Right ventricle myocardium superior (tissue), 1 donor: ENCODE measurements around the gene KIRREL1. TPM values are rescaled to one million over a fixed set of nuclear protein-coding genes. Genes with fewer than 3 reads are reported as not detected.

Experiments used
- ATAC-seq: fragments of 200-7000 bp; cut with Tn5 transposase; one replicate; pipeline ENCODE4 v1.9.1; 2020; ENCODE audit warnings: mild to moderate bottlenecking; ENCODE audit not compliant: poor library complexity
- DNase-seq: peaks from one replicate; pipeline ENCODE4 v3.0.0-alpha.2; 2020
- intact Hi-C: fragments of 100-400 bp; cut with DNase I; formaldehyde crosslinking; loops from one replicate; pipeline ENCODE4 v1.11.2; 2022
- total RNA-seq: library from RNA; stranded (reverse); fragmentation: NEBNext Ultra II Directional; extraction: Animal tissue kit (Norgen Biotek cat#: 25700); gene quantifications from one replicate; pipeline ENCODE4 v1.2.1, GENCODE V29; 2021
- donor health status: DM: no; HTN: yes; CAD: no; lungs with severe emphysema.

Gene KIRREL1
- total RNA-seq, 1 donor from 2014 or later = 9.5 TPM

DNA sequence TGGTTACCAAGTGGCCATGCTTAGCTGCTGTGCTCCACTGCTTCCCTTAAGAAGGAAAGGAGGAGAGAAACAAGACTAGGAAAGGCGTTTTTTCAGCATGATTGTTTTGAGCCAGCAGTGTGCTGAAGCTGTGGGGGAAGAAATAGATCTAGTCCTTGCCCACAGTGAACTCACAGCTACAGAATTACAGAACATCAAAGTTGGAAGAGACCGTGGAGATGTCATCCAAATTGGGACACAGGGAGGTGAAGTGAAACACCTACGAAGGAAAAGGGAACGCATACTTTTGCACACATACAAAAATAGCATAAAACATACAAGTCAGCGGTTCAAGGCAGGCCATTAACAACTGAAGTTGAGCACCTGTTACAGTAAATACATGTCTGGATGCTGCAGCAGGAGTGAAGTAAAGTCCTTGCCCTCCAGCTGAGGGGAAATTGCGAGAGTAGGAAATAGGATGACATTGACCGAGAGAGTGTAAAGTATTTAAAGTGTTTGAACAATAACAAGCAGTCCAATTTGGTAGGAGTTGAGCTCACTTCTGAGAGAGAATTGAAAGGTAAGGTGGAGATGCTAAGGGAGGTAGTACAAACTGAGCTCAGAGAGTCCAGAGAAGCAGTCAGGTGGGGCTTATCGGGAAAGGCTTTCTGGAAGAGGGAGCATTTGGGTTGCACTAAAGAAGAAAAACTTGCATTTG is 55.1 kb downstream of the KIRREL1 start:
- no peak for ATAC-seq
- intact Hi-C loops = no loop called here
- no peak for DNase-seq

DNA sequence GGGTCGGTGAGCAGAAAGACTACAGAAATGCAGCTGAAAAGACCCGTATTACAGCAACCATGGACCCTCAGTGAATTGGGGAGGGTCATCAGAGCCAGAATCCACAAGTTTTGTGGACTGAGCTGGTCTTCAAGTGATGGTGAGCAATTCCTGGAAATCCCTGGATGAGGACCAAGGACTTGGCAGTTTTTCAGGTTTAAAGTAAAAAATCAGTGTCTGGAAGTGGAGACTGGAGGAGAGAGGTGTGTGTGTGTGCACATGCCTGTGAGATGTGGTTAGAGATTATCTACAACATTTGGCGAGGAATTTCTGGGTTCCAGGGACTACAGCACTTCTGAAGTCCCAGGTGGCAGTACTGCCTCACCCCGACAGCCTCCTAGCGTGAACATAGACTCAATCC is 56.4 kb downstream of the KIRREL1 start:
- ATAC-seq (no peak), DNase-seq (no peak)
- intact Hi-C loops = no loop called here

DNA sequence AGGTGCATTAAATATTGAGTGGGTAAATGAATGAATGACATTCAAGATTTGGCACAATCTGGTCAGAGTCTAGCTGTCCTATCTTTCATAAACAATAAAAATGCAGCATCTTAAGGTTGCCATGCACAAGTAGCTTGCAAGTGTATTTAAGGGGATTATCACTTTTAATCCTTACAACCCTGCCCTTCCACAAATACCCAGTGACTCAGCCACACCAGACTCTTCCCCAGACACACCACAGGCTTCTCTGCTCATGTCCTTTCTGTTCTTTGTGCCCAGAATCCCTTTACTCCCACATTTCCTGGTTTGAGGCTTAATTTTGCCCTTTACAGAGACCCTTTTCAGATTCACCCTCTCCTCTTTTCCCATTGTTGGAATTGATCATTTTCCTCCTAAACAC is 59.8 kb downstream of the KIRREL1 start:
- ATAC-seq = no peak
- DNase-seq = no peak
- intact Hi-C loops = no loop called here

DNA sequence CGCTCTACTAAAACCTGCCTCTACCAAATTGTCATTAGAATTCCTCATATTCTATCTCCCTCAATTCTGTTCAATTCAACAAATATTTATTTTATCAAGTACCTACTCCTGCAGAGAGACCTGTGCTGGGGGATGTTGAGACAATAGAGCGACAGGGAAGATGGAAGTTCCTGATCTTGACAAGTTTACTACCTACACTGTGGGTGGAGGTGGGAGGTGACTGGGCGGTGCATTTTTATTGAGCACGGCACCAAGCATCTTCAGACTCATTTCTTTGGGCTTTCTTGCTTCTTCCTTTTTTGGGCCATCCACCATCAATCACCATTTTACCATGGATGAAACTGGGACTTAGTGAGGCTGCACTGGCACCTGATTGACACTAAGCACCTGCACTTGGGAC is 61.3 kb downstream of the KIRREL1 start:
- ATAC-seq = no peak
- DNase-seq = no peak
- intact Hi-C loops = no loop called here

DNA sequence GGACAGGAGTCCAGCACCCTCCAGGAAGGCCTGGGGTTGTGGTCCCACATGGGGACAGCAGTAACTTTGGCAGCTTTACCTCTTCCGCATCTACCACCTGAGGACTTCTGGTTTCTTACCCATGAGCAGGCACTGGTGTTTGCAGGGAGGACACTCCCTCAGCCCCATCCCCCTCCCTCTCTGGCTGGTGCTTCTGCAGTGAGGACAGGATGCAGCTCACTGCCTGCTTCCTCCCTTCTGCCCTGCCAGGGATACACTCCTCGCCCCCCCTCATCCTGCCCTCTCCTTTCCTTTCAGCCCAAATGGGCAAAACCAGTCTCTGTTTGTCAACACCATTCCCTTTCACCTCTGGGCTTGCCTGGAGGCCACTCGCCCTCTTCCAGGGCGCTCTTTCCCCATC is 62.4 kb downstream of the KIRREL1 start:
- DNase-seq (no peak), ATAC-seq (no peak)
- intact Hi-C loops = no loop called here

DNA sequence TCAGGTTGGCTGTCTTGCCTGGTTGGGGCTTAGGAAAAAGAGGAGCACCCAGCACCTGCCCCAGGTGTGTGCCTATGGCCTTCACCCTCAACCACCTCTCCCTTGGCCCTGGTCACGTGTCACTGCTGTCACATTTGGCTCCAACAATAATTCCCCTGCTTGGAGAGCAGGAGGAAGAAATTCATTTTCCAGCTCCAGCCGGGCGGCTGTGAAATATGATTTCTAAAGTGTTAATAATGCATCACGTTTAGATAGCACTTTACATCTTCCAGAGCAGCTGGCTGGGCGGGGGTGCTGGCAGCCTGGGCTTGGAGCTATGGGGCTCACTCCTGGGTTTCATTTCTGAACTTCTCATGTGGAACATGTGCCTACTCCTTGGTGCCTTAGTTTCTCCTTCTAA is 63.1 kb downstream of the KIRREL1 start:
- no peak for DNase-seq
- ATAC-seq = no peak
- intact Hi-C loops = no loop called here

DNA sequence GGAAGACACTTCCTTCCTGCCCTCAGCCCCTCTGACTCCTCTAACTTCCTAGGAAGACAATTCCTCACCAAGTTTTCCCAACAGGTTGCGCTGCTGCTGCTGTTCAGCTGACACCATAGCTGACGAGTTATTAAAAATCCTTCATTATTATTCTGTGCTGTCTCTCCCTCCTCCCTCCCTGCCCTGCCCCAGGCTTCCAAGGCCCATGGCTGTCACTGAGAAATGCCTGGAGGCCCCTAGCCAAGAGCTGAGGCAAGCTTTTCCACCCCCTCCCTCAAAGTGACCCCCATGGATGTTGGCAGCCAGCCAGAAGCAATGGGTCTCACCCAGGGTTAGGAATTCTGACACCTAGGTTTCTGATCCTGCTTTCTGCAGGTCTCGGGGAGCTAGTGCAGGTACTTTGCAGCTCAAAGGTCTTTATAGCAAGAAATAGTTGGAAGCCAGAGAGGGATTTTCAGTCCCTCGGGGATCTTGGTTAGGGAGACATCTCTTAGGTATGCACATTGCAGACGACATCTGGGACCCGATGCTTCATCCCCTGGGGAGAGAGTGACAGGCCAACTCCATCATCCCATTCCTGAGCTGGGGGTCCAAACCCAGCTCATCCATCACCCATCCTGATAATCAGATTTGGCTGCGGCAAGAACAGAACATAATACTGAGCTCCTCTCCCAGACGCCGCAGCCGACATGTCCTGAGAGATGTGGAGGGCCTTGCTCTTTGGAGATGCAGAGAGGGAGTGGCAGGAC is 65.0 kb downstream of the KIRREL1 start:
- ATAC-seq = no peak
- intact Hi-C loops = no loop called here
- no peak for DNase-seq

DNA sequence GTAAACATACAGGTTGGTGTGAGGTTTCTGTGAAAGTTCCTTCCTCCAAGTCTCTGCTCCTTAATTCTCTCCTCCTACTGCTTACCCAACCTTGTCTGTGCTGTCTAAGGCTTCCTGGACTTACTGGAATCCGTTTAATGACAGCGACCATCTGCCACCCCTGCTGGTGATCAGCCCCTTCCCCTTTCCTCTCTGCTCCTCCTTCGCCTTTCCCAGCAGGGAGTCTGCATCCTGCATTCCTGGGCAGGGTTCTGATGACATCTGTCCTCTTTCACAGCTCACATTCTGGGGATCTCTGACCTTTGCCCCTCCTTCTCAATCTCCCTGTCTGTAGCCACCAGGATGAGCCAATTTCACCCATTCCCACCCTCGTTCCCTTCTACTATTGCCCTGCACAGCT is 66.5 kb downstream of the KIRREL1 start:
- DNase-seq = no peak
- ATAC-seq = no peak
- intact Hi-C loops = no loop called here

DNA sequence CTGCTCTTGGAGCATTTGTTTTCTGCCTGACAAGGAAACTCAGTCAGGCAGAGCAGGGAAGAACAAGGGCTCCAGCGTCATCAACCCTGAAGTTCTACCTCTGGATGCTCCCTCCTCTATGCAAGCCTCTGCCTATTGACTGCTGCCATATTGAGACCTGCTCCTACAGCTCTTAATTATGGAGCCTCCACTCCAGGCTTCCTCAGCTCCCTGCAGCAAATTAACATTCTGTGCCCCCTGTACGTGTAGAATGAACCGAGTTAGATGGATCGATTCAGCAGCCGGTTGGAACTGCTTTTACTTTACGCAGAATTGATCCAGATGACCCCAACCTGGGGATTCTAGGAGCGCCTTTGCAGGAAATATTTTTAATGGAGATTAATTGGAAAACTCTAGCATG is 68.7 kb downstream of the KIRREL1 start:
- no peak for ATAC-seq
- intact Hi-C loops = no loop called here
- no peak for DNase-seq

DNA sequence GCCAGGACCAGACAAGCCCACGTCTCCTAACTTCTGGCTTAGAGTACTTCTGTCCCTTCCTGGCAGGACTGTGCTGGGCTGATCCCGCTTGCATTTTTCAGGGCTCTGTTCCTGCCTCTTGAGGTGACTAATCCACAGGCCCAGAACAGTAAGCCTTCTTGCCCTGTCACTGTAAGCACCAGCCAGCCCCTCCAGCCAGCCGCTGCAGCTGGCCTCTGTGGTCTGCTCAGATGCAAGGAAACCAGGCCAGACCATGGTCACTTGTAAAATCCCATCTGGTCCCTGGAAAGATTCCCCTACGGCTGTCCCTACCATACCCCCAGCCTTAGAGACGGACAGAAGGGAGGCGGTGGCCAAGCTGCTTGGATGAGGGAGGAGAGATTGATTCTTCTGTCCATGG is 74.2 kb downstream of the KIRREL1 start:
- ATAC-seq (peak; percentile 52), DNase-seq (no peak)
- intact Hi-C loops = no loop called here

DNA sequence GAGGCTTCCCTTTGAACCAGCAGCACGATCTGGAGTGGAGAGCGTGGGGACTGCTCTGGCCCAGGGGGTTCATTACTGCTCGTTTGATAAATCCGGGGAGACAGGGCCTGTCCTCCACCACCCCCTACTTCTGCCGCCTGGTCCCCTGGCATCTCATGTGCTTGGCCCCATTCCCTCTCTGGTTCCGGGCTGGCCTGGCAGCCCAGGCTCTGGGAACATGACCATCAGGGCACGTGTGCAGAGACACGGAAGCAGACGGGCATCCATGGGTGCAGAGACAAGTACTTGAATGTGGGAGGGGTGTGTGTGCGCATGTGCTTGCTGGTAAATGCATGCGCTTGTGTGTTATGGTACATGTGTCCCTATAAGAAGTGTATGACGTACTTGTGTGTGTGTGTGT is 75.5 kb downstream of the KIRREL1 start:
- intact Hi-C loops = no loop called here
- ATAC-seq = peak; percentile 11

DNA sequence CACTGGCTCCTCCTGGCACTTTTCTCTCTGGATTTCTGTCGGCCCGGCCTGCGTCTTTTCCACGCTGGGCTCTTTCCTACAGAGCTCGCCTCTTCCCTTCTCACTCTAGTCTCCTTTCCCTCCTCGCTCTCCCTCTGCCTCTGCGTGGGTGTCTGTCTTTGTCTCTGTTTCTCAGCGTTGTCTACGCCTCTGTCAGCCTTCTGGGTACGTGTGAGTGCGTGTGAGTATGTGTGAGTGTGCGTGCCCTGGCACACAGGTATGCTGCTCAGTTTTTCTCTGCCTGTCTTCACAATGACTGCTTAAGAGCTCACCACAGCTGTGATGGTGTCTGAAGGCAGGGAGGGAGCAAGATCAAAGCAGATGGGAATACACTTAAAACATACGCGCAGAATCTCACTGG is 77.7 kb downstream of the KIRREL1 start:
- DNase-seq (no peak), ATAC-seq (no peak)
- intact Hi-C loops = no loop called here

More for the DNA sequence above, 75.5 kb downstream of the KIRREL1 start:
- no peak for DNase-seq

DNA sequence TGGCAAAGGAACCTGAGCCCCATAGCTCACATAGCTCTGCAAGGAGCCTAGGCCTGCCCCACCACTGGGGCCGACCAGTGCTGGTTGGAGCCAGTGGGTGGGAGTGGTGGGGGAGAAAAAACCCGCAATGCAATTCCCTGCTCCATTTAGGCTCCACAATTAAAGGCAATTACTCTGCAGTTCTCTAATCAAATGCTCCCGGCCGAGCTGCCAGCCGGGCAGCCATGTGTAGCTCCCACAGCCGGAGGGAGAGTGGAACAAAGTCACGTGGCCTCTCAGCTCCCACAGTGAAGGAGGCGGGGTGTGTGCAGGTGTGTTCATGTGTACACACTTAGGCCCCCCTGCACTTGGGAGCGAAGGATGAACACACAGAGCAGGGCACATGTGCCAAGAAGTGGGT is 81.6 kb downstream of the KIRREL1 start:
- no peak for ATAC-seq
- DNase-seq = no peak
- intact Hi-C loops = no loop called here

DNA sequence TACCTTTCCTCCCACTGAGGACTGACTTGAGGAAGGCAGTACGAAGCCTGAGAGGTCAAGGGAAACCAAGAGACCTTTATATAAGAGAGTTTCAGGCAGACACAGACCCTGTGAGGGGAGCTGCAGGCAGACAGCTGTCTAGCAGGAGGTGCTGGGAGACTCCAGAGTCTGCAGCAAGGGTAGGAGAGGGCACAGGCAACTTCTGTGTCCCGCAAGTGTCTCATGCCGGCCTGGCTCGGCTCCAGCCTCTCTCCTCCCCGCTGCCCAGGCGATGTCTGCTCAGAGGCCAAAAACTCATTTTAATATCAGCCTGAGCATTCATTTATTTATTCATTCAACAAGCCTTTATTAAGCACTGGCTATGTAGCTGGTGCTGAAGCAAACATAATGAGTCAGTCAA is 83.0 kb downstream of the KIRREL1 start:
- DNase-seq (peak; percentile 34), ATAC-seq (no peak)
- intact Hi-C loops = no loop called here

DNA sequence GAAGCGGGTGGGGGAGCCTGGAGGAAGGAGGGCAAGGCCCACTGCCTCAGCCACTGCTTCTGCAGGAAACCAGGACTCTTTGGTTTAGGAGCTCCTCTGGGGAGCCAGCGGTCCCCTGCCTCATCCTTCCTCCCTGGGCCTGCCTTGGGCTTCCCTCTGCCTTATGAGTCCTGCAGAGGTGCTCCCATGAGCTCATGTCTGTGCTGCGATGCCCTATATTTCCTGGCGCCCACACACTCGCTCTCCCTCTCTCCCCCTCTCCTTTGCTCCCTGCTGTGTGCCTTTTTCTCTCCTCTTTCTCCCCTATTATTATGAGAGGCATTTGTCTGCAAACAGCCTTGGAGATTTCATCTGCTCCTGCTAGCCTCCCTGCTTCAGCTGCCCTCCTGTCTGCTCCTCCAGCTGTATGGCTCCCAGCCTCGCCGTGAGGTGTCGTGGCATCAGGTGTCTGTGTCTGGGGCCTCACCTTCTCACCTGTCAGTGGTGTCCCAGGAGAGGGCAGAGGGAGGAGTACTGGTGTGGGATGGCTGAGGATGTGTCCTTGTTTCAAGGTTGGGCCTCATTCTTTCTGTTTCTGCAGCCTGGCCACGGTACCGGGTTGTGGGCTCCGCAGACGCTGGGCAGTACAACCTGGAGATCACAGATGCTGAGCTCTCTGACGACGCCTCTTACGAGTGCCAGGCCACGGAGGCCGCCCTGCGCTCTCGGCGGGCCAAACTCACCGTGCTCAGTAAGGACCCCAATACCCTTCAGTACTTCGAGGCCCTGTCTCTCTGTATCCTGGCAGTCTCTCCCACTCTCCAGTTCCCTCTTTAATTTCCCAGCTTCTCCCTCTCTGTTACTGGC is 84.2 kb downstream of the KIRREL1 start:
- DNase-seq = no peak
- intact Hi-C loops = no loop called here

DNA sequence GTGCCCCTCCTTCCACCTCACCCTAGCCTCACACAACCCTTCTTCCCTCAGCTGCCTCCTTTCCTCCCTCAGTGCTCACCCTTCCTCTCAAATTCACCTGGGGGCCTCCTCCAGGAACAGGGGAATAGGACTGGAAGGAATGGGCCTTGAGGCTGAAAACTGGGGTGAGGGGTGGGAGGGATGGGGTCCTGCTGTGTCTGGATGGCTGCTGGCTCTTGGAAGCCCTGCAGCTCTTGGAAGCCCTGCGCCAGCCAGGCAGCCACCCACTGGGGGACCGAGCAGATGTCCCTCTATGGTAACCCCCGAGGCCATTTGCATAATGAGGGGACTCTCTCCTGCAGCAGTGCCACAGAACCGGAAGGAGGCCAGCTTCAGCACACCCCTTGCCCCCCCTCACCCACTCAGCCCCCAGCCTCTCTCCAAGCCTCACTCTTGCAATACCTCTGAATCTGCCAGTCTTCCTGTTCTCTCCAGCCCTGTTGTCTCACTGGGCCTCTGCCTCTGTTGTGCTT is 85.2 kb downstream of the KIRREL1 start:
- intact Hi-C loops = no loop called here
- DNase-seq (no peak), ATAC-seq (no peak)

More for the DNA sequence above, 84.2 kb downstream of the KIRREL1 start:
- ATAC-seq = no peak

DNA sequence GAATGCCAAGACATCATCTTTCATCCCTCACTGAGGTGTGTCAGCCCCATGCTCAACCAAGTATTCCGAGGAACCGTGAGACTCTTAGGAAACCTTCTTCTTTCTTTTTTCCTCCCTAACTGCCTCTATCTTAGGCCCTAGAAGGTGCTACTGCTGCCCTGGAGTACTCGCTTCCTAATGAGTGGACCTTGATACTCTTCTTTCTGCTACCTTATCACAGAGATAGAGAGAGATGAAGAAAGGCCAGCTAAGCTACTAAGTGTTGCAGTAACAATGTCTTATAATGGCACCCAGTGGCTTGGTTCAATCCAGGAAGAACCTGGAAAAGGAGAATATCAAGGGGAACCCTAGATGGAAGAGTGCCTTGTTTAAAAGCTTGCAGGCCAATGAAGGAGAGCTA is 86.6 kb downstream of the KIRREL1 start:
- intact Hi-C loops = no loop called here
- ATAC-seq (no peak), DNase-seq (no peak)

DNA sequence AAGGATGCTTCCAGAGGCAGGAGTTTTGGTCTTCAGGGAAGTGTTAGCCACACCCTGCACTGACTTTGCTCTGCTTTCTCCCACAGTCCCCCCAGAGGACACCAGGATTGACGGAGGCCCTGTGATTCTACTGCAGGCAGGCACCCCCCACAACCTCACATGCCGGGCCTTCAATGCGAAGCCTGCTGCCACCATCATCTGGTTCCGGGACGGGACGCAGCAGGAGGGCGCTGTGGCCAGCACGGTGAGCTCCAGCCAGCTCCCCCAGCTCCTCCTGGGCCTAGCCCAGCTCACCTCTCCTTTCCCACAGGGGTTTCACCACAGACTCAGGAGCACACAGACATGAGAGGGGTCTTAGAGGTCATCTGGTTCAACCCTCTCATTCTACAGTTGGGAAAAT is 90.9 kb downstream of the KIRREL1 start:
- intact Hi-C loops = no loop called here
- no peak for ATAC-seq
- no peak for DNase-seq

DNA sequence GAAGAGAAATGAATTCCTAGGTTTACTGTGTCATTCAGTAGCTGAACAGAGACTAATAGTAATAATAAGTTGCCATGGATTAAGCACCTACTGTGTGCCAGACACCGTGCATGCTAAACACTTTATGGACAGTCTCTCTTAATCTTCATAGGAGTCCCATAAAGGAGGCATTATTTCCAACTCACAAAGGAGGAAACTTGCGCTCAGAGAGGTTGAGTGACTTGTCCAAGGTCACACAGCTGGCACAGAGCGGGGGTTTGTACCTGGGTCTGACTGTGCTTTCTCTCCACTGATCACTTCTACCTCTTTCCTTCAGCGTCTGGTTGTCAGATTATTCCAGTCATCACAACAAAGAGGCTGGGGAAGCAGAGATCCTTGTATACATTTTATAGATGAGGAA is 91.3 kb downstream of the KIRREL1 start:
- DNase-seq (no peak), ATAC-seq (no peak)

More for the DNA sequence above, 91.3 kb downstream of the KIRREL1 start:
- intact Hi-C loops = no loop called here
